Panc1 (cell line): ENCODE measurements around the gene ZNF426. TPM values are rescaled to one million over a fixed set of nuclear protein-coding genes. Genes with fewer than 3 reads are reported as not detected.
"Not testable (repeated sequence)": the region's sequence is repeated elsewhere in the genome, so short reads cannot be mapped to it uniquely, and the experiment has no call there.

Experiments
- ATAC-seq: fragments of 200-7000 bp; cut with Tn5 transposase; 2 replicates; pipeline ENCODE4 v1.9.1; 2020; ENCODE audit warnings: mild to moderate bottlenecking, moderate library complexity
- BruUV-seq: library from RNA; stranded (reverse); fragments of 400-500 nt; replicated peaks from 2 replicates; lab custom pipeline; 2021; lab: Mats Ljungman, UMichigan
- CTCF ChIA-PET: fragments of 300-600 bp; sonication (Branson Sonifier 250); formaldehyde crosslinking; loops from one replicate; lab custom pipeline; 2022; ENCODE audit warnings: antibody characterized with exemption; lab: Charles Lee
- POLR2A ChIA-PET: fragments of 300-600 bp; sonication (Branson Sonifier 250); formaldehyde crosslinking; loops from one replicate; lab custom pipeline; 2022; ENCODE audit warnings: antibody characterized with exemption; lab: Charles Lee
- DNase-seq: peaks from one replicate; pipeline ENCODE4 v3.0.0-alpha.2; 2010; ENCODE audit warnings: low read depth, low spot score
- H3K27ac ChIP-seq: 2 replicates; pipeline ENCODE4 v1.5.1; 2011; ENCODE audit warnings: mild to moderate bottlenecking, low read length, inconsistent platforms
- H3K27me3 ChIP-seq: fragments of 200-500 bp; sonication (Bioruptor generic); 2 replicates; pipeline ENCODE4 v1.6.0; 2014; ENCODE audit warnings: low read length, inconsistent platforms; ENCODE audit not compliant: control insufficient read depth, insufficient read depth
- H3K36me3 ChIP-seq: fragments of 200-500 bp; sonication (Bioruptor generic); 2 replicates; pipeline ENCODE4 v1.5.1; 2014; ENCODE audit warnings: inconsistent platforms, mild to moderate bottlenecking, low read length, moderate library complexity; ENCODE audit not compliant: control insufficient read depth, insufficient read depth
- H3K4me1 ChIP-seq: 2 replicates; pipeline ENCODE4 v1.5.1; 2011; ENCODE audit warnings: inconsistent platforms, mild to moderate bottlenecking, low read length, moderate library complexity; ENCODE audit not compliant: control insufficient read depth, insufficient read depth
- H3K4me3 ChIP-seq, 2 experiments: 2 replicates each; pipeline ENCODE4 v1.5.1; 2011 to 2012; ENCODE audit warnings: low read depth in 2 of 2, low read length in 2 of 2, mild to moderate bottlenecking in 2 of 2, inconsistent platforms in 1 of 2, moderate library complexity in 1 of 2
- H3K9me3 ChIP-seq: fragments of 200-500 bp; sonication (Bioruptor generic); 2 replicates; pipeline ENCODE4 v1.5.1; 2014; ENCODE audit warnings: low read depth, mild to moderate bottlenecking, inconsistent platforms, low read length, moderate library complexity; ENCODE audit not compliant: control insufficient read depth, insufficient read depth
- CTCF ChIP-seq: fragments of 450-650 bp; IDR thresholded peaks from 2 replicates; pipeline ENCODE4 v1.5.1; 2017; ENCODE audit warnings: mild to moderate bottlenecking
- POLR2AphosphoS5 ChIP-seq: IDR thresholded peaks from 2 replicates; pipeline ENCODE4 v1.6.1; 2012; ENCODE audit warnings: mild to moderate bottlenecking, low read depth, low read length, moderate library complexity
- REST ChIP-seq, 2 experiments: IDR thresholded peaks; 2 replicates each; pipeline ENCODE4 v1.6.1; 2011 to 2012; ENCODE audit warnings: low read depth in 2 of 2, control low read depth in 1 of 2, low read length in 1 of 2, mild to moderate bottlenecking in 1 of 2, moderate library complexity in 1 of 2; ENCODE audit not compliant: insufficient read depth in 1 of 2
- SIN3A ChIP-seq: IDR thresholded peaks from 2 replicates; pipeline ENCODE4 v1.6.1; 2012; ENCODE audit warnings: low read depth, mild to moderate bottlenecking, low read length, moderate library complexity, borderline replicate concordance; ENCODE audit not compliant: insufficient read depth
- TCF7L2 ChIP-seq: IDR thresholded peaks from 2 replicates; pipeline ENCODE4 v1.6.1; 2011; ENCODE audit warnings: mild to moderate bottlenecking, low read depth, low read length, inconsistent platforms
- in situ Hi-C: cut with HindIII; loops from 2 replicates; pipeline ENCODE4 v1.10.0; 2016; ENCODE audit warnings: low sequenced_read_pairs, low pct_unique_long_range_greater_than_20kb
- intact Hi-C: fragments of 100-400 bp; cut with micrococcal nuclease; formaldehyde crosslinking; loops from one replicate; pipeline ENCODE4 v1.10.0; 2022; ENCODE audit not compliant: unreplicated experiment
- total RNA-seq: library from RNA; stranded (reverse); gene quantifications from one replicate; pipeline ENCODE4 v1.2.1, GENCODE V29; 2021; ENCODE audit not compliant: unreplicated experiment

The ZNF426 gene
- total RNA-seq, 1 experiment from 2014 or later: 6.1 TPM

GRCh38 chr19:9584073-9584833 lies 45.8 kb upstream of the ZNF426 start, which contains the start of gene ZNF121:
TSS of gene ZNF121 (minus strand) at chr19:9584504. CDS start at chr19:9568097, 16,407 bp downstream.
- Histone ChIP-seq H3K36me3 (peaks cover 6% of the 10 kb centered on the region), H3K27ac (peak within 1 kb of the TSS; percentile 96), H3K27me3 (no peaks in the 10 kb centered on the region), H3K4me3 (peak within 1 kb of the TSS; percentile 90 to 97), H3K9me3 (peaks cover 14% of the 10 kb centered on the region; the same call in 1 of the 2 replicates), H3K4me1 (no peaks in the 10 kb centered on the region)
- CTCF ChIA-PET: no interaction called here
- TF ChIP-seq SIN3A: no peak
- TF ChIP-seq TCF7L2: no peak
- peak; percentile 95 for TF ChIP-seq POLR2AphosphoS5
- TF ChIP-seq CTCF: no peak
- 0 out of 4 replicates have a peak, but pooled peaks of 1 of the 2 experiments have one; percentile 22 for TF ChIP-seq REST (IDR thresholded peaks at IDR 0.05; ENCODE audit: insufficient read depth in 1 of 2, low read depth in 2 of 2, low read length in 1 of 2)
- intact Hi-C loops (loop anchor here (10.0 kb wide), 2 partner anchors 211 to 269 kb away; no protein-coding TSS in a partner anchor), in situ Hi-C loops (no loop called here)
- POLR2A ChIA-PET: interaction anchor here (0.9 kb wide), 1 partner anchor 55 kb away, joined by 11 read pairs; no protein-coding TSS in a partner anchor
- BruUV-seq: TSS peak; percentile 92
- peak; percentile 94 for ATAC-seq
- peak; percentile 43 for DNase-seq

GRCh38 chr19:9582081-9582725 lies 43.8 kb upstream of the ZNF426 start:
- in situ Hi-C loops, H3K4me1 ChIP-seq, H3K27ac ChIP-seq, BruUV-seq, H3K4me3 ChIP-seq, H3K27me3 ChIP-seq, DNase-seq, ATAC-seq, H3K36me3 ChIP-seq: not testable (repeated sequence)
- CTCF ChIA-PET: interaction anchor here (0.7 kb wide), 1 partner anchor 24 kb away, joined by 3 read pairs; no protein-coding TSS in a partner anchor
- peaks cover 27% of the 10 kb centered on the region; the same call in 1 of the 2 replicates for H3K9me3 ChIP-seq
- POLR2A ChIA-PET: interaction anchor here (0.6 kb wide), 1 partner anchor 152 kb away, joined by 3 read pairs; no protein-coding TSS in a partner anchor
- intact Hi-C loops: loop anchor here (10.0 kb wide), 2 partner anchors 213 to 267 kb away; no protein-coding TSS in a partner anchor
